HG03354 (cell line): ENCODE measurements around the gene NOP10.

Experiments
- ATAC-seq: cut with Tn5 transposase; IDR thresholded peaks from one replicate; pipeline ENCODE4 v1.9.1; 2021; ENCODE audit warnings: mild to moderate bottlenecking; ENCODE audit not compliant: unreplicated experiment, poor library complexity, severe bottlenecking

NOP10 gene

DNA sequence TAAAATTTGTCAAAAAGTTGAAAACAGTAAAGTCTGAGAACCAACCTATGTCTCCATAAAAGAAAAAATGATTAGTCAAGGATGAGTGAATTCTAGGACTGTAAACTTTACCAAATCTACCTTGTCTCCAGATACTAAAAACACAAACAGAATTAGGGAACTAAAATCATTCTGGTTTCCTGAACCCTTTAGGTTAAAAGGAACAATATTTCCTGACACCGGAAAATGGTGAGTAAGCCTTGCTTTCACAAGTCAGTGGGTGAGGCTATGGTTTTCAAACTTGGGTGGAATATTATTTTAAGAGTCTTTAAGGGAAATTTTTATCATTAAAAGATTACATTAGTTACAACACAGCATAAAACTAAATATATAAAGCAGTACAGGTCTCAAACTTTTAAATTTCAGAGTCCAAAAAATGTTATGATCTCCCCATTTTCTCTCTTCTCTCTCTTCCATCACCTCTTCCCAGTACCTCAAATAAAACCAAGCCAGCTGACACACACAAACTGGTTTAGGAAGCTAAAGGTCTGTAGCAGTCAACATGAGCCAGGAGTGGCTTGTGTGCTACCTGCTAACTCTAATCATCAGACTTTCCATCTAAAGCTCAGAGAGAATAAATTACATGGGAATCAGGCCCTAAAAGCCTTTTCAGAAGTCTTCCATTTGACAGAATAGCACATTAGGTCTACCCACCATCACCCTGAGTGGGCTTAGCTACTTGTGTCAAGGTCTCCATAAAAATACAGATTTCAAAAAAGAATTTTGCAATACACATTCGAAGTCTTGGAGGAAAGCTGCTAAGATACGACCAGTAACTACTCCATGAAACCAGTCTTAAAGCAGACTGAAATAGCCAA lies 7.5 kb downstream of the NOP10 start:
- ATAC-seq: no peak

DNA sequence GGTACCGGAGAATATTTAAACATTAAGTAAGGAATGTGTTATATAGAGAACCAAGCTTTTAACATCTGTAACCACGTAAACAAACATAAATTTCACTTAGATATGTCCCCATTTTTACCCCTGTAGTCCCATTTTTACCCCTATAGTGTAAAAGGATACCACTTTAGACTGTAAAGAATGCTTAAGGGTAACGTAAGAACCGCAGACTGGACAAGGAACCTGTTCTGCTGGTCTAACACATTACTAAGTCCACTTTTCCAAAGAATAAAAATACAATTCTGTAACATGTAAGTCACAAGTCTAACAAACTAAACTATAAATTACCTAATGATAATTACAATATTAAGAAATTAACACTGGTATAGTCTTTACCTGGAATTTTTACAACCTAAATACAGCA lies 8.3 kb downstream of the NOP10 start:
- no peak for ATAC-seq

DNA sequence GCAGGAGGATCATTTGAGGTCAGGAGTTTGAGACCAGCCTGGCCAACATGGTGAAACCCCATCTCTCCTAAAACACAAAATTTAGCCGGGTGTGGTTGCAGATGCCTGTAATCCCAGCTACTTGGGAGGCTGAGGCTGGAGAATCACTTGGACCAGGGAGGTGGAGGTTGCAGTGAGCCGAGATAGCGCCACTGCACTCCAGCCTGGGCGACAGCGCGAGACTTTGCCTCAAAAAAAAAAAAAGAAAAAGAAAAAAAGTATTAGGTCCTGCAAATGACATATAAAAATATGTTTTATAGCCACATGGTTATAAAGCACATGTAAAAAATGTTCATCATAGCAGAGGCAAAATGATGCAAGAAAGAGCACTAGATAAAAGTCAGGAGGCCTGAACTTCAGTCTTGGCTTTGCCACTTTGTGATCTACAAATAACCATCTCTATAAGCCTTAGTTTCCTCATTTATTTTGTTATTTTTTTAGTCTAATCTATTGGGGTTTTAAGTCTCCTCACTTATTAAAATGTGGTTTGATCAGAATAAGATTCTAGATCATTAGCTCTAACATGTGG lies 10.3 kb downstream of the NOP10 start:
- ATAC-seq: no peak

DNA sequence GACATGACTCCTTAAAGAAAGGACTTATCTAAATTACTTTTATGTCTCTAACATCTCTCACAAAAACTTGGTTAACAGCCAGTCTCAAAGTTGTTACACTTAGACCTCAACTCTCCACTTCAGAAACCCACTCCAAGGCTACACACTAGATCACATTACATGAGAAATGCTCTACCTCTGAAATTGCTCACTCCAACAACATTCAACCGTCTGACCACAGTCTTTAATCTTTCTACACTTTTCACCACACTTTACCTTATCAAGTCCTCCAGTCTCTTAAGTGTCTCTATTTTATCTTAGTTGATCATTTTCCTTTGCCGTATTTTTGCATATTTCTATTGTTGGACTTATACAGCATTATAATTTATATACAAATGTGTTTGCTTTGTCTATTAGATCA lies 11.1 kb downstream of the NOP10 start:
- no peak for ATAC-seq

DNA sequence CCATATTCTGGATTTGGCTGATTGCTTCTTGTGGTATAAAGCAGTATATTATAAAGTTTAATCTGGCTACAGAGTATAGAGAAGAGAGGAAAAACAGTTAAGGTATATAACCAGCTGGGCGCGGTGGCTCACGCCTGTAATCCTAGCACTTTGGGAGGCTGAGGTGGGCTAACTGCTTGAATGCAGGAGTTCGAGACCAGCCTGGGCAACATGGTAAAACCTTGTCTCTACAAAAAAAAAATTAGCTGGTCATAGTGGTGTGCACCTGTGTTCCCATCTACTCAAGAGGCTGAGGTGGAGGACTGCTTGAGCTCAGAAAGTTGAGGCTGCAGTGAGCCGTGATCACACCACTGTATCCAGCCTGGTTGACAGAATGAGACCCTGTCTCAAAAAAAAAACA lies 12.7 kb downstream of the NOP10 start:
- no peak for ATAC-seq

DNA sequence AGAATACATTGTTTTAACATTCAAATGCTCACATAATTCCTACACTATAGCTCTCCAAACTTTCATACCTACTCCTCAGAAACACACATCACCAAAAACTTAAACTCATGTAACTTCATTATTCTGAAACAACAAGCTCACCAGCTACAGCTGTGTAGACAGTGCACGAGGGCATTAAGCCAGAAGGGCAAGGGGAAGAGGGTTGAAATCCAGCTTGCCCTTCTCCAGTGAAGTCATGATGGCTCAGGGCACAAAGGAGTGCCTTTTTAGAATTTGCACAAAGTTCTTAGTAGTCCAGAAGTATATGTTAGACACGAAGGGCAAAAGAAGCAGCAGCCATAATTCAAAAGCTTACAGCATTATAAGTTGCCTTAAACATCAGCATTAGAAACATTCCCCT lies 13.9 kb downstream of the NOP10 start:
- no peak for ATAC-seq

DNA sequence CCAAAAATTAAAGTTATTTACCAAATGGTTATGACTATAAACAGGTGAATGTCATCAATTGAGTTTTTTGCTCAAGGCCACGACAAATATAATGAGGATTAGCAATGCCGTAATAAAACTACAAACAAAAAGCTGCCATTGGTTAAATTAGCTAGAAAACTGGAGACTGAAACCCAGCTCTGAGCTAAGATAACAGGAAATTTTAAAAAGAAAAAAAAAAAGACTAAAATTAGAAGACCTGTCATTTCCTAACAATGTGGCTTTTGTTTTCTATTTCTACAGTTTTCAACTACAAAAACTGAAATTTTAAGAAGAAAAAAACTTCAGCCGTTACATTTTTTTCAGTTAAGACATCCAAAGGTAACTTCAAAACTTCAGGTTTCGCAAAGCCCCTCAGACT lies 15.0 kb downstream of the NOP10 start:
- ATAC-seq: no peak

DNA sequence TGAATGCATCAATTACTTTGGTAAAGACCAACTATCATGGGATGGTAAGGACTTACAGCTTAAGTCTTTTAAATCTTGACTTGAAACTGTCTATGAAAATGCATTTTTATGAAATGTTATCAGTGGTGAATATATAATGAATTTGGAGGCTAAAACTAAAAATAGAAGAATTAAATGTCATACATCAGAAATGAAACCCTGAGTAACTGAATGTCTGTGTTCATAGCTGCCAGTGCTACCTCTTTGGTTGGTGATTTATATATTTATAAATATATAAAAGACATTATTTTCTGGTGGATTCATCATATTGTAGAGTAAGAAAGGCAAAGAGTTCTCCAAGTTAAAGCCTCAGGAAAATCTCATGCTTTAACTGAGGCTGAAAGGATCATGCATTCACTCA lies 17.6 kb downstream of the NOP10 start:
- no peak for ATAC-seq

DNA sequence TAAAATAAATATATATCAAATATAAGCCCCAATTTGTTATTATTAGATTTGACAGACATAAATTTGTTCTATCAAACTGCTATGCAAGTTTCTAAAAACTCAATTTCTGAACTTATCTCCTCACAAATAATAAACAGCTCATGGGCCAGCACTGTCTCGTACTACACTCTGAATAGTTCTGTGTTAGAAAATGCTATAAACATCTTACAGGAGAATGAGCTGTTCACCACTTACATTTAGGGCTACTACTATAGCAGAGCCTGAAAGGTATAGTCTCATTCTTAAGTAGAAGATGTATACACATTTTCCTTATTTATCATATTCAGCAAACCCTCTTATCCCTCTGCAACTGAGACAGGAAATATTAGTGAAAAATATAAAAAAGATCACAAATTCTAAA lies 18.0 kb downstream of the NOP10 start:
- ATAC-seq: no peak

DNA sequence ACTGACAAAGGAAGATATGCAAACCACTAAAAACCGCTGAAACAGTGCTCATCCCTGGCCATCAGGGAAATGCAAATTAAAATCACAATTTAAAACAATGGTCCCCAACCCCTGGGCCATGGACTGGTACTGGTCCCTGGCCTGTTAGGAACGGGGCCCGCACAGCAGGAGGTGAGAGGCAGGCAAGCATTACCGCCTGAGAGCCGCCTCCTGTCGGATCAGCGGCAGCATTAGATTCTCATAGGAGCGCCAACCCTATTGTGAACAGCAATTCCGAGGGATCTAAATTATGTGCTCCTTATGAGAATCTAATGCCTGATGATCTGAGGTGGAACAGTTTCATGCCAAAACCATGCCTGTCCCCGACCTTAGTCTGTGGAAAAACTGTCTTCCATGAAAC lies 19.7 kb downstream of the NOP10 start:
- ATAC-seq: no peak

DNA sequence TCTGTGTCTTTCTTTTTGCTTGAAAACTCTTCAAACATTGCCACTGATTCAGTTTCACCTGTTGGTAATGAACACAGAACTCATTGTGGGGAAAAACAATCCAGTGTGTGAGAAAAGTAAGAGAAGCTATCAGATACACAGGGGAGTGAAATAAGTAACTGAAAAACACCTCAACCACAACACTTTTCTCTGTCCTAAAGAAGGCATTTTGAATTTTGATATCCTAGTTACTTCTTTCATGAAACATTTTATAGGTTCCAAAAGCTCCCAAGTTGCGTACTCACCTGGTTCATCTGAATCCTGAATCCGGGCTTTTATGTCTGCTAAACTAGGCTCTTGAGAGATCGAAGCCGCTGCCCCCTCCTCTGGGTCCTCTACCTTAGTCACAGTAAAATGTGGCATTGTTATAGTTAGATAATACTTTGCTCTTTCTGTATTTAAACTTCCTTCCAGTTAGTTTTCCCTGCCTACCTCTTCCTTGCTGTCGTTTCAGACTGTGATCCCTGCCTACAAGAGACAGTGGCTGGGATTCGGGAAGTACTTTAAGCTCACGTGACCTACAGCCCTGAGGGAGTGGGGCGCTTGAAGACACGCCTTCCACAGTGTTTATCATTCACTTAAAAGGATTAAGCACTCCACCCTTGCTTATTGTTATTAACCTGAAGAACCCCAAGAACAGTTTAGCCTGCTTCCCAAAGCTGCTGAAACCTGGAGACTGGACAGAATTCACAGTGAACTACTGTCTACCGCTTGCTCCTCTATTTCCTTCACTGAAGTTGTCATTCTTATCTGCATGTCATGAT lies 24.5 kb downstream of the NOP10 start:
- ATAC-seq: peak; percentile 83

DNA sequence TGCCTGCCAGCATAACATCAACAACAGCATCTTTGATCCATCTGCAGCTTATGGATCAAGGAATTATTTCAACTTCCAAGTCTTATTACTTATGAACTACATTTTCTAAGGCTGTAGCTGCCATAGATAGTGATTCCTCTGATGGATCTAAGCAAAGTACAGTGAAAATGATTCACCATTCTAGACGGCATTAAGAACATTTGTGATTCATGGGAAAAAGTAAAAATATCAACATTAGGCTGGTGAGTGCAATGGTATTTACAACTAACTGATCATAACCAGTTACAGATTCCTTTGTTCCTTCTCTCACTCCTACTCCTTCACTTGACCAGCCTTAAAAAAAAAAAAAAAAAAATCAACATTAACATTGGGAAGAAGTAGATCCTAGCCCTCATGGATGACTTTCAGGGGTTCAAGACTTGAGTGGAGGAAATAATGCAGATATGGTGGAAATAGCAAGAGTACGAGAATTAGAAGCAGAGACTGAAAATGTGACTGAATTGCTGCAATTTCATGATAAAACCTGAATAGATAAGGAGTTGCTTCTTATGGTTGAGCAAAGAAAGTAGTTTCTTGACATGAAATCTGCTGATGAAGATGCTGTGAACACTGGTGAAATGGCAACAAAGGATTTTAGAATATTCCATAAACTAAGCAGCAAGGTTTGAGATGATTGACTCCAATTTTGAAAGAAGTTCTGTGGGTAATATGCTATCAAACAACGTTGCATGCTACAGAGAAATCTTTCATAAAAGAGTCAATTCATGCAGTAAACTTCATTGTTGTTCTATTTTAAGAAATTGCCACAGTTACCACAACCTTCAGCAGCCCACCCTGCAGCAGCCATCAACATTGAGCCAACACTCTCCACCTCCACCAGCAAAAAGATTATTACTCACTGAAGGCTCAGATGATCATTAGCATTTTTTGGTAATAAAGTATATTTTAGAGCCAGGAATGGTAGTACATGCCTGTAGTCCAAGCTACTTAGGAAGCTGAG lies 28.1 kb downstream of the NOP10 start:
- no peak for ATAC-seq

DNA sequence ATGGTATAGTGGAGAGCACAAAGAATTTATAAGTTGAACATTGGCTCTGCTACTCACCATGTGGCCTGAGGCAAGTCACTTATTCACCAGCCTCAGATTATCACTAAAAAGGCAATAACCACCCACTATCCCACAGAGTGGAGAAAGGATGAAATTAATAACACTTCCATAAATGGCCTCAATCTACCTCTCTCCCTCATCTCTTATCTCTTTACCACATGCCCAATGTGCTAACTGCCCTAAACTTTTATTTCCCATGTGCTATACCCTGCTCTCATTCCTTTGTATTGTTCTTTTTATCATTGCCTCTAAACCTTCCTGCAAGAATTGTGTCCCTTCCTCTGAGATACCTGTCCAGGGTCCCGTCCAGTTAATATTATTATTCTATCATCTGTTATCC lies 31.4 kb downstream of the NOP10 start:
- ATAC-seq: no peak

DNA sequence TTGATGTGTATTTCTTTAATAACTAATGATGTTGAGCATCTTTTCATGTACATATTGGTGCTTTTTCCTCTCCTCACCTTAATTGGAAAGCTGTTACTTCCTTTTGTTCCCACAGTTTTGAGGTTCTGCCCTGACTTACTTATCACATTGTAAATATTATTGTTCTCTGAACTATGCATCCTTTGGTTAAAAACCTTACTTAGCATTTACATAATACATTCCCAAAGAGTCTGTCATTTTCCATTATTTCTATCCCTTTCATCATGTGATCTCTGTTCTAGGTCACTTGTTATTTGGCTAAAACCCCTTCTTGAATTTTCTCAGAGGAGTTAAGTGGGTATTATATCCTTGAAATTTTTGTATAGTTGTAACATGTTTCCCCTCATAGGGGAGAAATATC lies 38.3 kb downstream of the NOP10 start:
- ATAC-seq: no peak

DNA sequence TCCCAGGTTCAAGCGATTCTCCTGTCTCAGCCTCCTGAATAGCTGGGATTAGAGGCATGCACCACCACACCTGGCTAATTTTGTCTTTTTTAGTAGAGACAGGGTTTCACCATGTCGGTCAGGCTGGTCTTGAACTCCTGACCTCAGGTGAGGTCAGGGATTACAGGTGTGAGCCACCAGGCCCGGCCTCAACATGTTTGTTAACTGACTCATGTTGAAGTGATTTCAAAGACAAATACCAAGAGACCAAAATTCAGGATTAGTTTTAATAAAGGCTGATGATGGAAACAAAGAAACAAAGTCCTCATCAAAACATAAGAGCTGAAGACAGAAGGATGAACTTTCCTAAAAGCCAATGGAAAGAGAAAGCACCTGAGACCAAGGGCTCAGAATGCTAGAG lies 41.9 kb downstream of the NOP10 start:
- ATAC-seq: no peak

DNA sequence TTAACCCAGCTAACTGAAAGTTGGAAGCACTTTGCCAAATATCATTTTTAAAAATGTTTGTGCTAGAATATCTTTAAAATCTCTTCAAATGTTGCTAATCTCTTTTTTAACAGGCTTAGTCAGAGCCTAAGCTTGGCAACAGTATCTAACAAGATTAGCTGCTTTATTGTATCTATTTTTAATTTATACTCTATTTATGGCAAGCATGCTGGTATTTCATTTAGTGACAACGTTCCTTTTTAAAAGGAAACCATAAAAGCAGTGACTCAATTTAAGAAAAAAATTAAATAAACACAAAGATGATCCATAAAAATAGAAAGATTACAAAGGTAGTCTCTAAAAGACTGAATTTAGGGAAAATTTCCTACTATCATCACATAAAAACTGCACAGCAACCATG lies 45.9 kb downstream of the NOP10 start:
- ATAC-seq: no peak

DNA sequence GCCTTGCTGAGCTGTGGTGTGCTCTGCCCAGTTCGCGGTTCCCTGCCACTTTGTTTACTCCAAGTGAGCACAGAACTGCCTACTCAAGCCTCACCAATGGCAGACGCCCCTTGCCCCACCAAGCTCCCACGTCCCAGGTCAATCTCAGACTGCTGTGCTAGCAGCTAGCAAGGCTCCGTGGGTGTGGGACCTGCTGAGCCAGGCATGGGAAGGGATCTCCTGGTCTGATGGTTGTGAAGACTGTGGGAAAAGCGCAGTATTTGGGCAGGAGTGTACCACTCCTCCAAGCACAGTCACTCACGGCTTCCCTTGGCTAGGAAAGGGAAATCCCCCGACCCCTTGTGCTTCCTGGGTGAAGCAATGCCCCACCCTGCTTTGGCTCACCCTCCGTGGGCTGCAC lies 50.3 kb downstream of the NOP10 start:
- no peak for ATAC-seq
